ENCODE data around the gene MTA1.

MTA1 gene

DNA sequence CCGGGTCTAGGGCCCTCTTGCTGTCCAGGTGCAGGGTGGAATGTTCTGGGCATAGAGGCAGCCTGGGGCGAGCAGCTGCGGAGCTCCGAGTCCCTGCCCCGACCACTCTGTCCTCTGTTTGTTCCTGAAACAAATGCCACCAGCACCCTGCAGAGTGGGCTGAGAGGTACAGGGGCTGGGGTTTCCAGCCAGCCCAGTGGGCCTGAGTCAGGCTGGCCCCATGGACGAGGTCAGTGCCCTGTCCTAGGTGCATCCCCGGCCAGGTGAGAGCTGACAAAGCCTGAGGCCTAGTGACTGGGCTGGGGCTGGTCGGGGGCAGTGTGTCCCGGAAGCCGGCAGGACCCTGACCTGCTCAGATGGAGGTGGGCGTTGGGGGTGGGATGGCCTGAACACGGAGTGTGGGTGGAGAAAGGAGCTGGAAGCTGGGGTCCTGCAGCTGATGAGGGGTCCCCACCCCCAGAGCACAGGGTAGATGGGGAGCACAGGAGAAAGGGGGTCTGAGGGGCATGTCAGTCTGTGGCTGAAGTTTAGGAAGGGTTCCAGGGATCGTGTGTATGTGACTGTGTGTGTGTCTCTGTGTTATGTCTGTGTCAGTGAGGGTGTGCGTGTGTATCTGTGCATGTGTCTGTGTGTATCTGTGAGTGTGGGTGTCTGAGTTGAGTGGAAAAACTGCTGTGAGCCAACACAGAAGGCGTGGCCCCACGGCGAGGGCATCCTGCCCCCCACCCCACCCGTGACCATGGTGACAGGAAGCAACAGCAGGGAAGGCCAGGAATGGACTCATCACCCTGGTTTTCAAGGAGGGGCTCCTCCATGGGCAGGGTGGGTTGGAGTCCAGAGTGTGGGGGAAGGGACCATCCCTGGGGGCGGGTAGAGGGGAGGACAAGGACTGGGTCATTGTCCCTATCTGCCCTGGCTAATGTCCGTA lies 64.7 kb downstream of the MTA1 start:
- TF ChIP-seq TAF1 (IDR thresholded peaks at IDR 0.05; ENCODE audit: borderline replicate concordance, low read depth, low read length) (no peak), POLR2A (IDR thresholded peaks at IDR 0.05; ENCODE audit: low read depth, low read length) (no peak), POLR2AphosphoS5 (IDR thresholded peaks at IDR 0.05; ENCODE audit: low read depth, low read length) (no peak)
- DNase-seq (ENCODE audit: insufficient read length) (no peak), FAIRE-seq (no peak)

DNA sequence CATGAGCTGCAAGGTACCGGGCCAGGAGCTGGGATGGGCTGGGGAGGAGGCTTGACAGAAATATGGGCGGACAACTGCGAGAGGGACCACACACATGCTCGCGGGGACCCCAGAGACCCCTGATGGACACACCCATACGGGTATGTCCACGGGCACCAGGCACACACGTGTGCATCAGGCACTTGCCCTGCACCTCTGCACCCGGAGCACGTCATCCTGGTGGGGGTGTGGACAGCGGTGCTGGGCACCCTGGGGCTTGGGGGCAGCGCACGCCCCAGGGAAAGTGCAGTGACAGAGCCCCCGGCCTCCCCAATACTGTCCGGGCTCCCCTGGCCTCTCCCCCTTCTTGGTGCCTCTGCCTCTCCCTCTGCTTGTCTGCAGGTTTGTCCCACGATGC lies 65.4 kb downstream of the MTA1 start:
- TF ChIP-seq POLR2AphosphoS5 (IDR thresholded peaks at IDR 0.05; ENCODE audit: low read depth, low read length) = no peak
- no peak for TF ChIP-seq POLR2A (IDR thresholded peaks at IDR 0.05; ENCODE audit: low read depth, low read length)
- TF ChIP-seq TAF1 (IDR thresholded peaks at IDR 0.05; ENCODE audit: borderline replicate concordance, low read depth, low read length) = no peak
- FAIRE-seq (no peak), DNase-seq (ENCODE audit: insufficient read length) (no peak)

DNA sequence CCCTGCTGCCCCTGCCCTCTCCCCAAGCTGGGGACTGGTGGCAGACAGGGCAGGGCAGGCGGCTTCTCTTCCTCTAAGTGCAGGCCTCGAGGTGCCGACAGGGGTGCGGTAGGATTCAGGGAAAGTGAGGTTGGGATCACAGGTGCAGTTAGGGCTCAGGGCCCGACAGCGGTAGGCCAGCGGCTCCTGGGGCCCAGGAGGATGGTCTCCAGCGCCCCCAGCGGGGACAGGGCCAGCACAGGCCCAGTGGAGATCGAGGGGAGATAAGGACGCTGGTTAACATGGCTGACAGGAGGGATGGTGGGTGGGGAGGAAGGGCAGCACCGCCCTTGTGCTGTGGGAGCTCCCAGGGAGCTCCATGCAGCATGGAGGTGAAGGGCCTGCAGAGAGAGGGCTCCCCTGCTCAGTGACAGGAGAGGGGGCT lies 66.1 kb downstream of the MTA1 start:
- peak; percentile 76 for FAIRE-seq
- TF ChIP-seq TAF1 (IDR thresholded peaks at IDR 0.05; ENCODE audit: borderline replicate concordance, low read depth, low read length) (no peak), POLR2AphosphoS5 (IDR thresholded peaks at IDR 0.05; ENCODE audit: low read depth, low read length) (no peak), POLR2A (IDR thresholded peaks at IDR 0.05; ENCODE audit: low read depth, low read length) (no peak)
- DNase-seq (ENCODE audit: insufficient read length) = no peak

DNA sequence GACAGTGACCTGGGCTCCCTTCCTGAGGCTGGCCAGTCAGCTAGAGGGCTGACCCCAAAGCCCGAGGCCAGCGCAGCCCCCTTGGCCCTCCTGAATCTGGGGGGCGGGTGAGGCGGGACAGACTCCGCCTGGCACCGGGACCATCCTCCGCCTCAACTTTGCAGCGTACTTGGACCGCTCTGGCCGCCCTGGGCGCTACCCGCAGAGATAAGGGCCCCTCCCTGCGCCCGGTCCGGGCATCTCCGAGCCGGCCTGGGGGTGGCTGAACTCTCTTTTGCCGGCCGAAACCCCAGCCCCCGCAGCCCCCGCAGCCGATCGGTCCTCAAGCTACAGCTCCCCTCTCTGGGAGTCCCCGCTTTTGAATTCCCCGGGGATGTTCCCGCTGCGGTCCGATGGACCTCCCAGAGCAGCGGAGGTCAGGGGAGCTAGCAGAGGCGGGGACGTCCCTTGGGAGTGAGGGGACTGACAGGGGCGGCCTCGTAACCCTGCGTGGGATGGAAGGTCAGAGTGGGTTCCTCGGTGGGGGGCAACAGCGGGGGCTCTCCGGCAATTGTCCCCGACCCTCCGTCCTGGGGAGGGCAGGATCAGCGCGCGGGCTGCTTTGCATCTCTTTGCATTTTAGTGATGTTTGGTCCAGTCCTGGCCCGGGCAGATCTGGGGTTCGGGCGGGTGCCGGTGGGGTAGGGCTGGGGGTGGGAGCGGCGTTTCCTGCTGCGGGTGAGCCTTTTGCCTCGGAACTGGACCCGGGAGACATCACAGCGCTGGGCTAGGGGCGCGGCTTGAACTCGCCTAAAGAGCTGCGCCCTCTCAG lies 66.7 kb downstream of the MTA1 start, which contains the start of gene CRIP1:
Gene CRIP1 (plus strand): TSS at position 724 of the 811 bp plus-strand sequence. CDS start 374 bp downstream, outside the sequence.
- FAIRE-seq = peak; percentile 87
- TF ChIP-seq POLR2AphosphoS5 (IDR thresholded peaks at IDR 0.05; ENCODE audit: low read depth, low read length) (no peak), TAF1 (IDR thresholded peaks at IDR 0.05; ENCODE audit: borderline replicate concordance, low read depth, low read length) (no peak), POLR2A (IDR thresholded peaks at IDR 0.05; ENCODE audit: low read depth, low read length) (no peak)
- no peak for DNase-seq (ENCODE audit: insufficient read length)

DNA sequence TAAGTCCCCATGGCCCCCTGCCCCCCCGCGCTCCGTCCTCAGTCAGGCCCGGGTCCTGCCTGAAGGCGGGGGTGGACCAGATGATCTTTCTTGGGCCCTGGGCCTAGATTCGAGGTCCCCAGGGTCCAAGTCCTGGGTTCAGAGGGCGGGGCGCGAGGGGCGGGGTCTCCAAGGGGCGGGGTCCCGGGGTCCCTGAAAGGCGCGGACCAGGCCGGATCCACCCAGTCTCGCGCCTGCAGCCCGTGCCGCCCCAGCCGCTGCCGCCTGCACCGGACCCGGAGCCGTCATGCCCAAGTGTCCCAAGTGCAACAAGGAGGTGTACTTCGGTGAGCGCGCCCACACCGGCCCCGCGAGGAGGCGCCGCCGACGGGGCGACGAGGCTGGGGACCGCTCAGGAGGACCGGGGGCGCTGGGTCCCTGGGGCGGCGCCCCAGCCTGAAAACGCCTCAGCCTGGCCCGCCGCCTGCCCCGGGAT lies 67.4 kb downstream of the MTA1 start:
- no peak; the same call in 1 of the 2 replicates for TF ChIP-seq POLR2AphosphoS5 (IDR thresholded peaks at IDR 0.05; ENCODE audit: low read depth, low read length)
- peak; percentile 61; the same call in 1 of the 2 replicates for TF ChIP-seq POLR2A (IDR thresholded peaks at IDR 0.05; ENCODE audit: low read depth, low read length)
- FAIRE-seq (no peak), DNase-seq (ENCODE audit: insufficient read length) (no peak)

DNA sequence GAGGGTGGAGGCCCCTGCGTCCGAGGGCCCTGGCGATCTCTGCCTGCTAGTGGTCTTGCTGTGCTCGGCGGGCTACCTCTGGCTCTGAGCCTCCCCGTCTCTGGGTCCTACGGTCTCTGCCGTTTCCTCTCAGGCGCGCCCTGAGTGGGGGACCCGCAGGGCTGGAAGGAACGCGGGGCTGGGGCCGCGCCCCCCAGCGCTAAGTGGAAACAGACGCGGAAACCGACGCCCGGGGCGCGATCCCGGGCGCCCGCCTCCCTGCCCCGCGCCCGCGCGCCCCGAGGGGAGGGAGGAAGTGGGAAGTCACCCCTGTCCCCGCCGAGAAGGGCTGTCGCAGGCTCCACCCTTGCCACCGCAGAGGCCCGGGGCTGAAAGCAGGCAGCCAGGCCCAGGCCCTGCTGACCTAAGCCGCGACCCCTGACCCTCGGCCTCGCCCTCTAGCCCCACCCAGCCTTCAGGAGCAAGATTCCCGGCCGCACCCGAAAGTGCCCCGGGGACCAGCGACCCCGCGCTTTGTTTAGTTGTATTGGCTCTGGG lies 67.9 kb downstream of the MTA1 start:
- no peak for DNase-seq (ENCODE audit: insufficient read length)
- TF ChIP-seq POLR2A (IDR thresholded peaks at IDR 0.05; ENCODE audit: low read depth, low read length) (no peak), TAF1 (IDR thresholded peaks at IDR 0.05; ENCODE audit: borderline replicate concordance, low read depth, low read length) (no peak), POLR2AphosphoS5 (IDR thresholded peaks at IDR 0.05; ENCODE audit: low read depth, low read length) (no peak; the same call in 1 of the 2 replicates)
- peak; percentile 64 for FAIRE-seq

DNA sequence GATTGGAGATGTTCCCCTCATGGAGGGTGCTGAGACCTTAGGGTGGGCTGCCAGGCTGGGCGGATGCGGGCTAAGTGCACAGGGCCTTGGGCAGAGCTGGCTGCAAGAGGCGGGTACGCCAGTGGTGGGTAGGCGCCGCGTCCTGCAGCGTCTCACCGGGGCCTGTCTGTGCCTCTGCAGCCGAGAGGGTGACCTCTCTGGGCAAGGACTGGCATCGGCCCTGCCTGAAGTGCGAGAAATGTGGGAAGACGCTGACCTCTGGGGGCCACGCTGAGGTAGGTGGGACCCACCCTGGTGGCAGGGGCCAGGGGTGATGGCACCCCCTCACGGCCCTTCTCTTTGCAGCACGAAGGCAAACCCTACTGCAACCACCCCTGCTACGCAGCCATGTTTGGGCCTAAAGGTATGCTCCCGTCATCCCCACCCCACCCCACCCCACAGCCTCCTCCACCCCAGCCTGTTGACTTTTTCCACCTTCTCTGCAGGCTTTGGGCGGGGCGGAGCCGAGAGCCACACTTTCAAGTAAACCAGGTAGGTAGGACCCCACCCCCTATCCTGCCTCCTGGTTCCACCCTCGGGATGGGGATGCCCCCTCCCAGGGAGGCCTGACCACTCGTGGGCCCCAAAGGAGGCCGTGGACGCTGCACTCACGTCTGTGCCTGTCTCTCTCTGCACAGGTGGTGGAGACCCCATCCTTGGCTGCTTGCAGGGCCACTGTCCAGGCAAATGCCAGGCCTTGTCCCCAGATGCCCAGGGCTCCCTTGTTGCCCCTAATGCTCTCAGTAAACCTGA lies 68.6 kb downstream of the MTA1 start:
- TF ChIP-seq POLR2A (IDR thresholded peaks at IDR 0.05; ENCODE audit: low read depth, low read length) (no peak), TAF1 (IDR thresholded peaks at IDR 0.05; ENCODE audit: borderline replicate concordance, low read depth, low read length) (no peak), POLR2AphosphoS5 (IDR thresholded peaks at IDR 0.05; ENCODE audit: low read depth, low read length) (no peak)
- DNase-seq (ENCODE audit: insufficient read length) (no peak), FAIRE-seq (peak; percentile 67)

DNA sequence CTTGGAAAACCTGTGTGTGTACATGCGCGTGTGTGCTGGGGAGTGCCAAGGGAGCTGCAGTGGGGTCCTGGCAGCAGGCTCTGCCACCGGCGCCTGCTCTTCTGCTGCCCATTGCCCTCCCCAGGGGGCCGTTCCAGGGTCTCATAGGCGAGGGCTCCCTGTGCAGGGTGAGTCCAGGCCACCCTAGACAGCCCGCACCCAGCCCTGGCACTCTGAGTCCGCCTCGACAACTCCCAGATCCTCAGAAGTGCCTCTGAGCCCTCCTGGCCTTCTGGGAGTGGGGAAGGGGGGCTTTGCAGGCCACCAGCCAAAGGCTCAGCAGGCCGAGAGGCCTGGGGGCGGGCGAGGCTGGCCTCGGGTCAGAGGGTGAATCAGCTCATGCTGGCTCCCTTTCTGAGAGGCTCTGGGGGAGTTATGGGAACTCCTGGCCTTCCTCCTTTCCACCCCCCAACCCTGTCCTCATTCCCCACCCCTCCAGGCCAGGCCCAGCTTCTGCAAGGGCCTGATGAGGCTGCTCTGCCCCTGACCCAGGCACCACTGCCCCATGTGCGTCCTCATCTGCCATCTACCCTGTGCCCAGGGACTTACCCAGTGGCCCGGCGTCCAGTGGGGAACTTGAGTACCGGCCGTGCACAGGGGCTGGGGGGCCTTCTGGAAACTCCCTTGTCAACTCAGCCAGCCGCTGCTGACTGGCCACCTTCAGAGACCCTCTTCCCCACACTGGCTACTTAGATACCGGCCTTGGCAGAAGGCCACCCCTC lies 69.3 kb downstream of the MTA1 start:
- no peak for TF ChIP-seq TAF1 (IDR thresholded peaks at IDR 0.05; ENCODE audit: borderline replicate concordance, low read depth, low read length)
- no peak for TF ChIP-seq POLR2A (IDR thresholded peaks at IDR 0.05; ENCODE audit: low read depth, low read length)
- no peak for TF ChIP-seq POLR2AphosphoS5 (IDR thresholded peaks at IDR 0.05; ENCODE audit: low read depth, low read length)
- no peak for FAIRE-seq
- no peak for DNase-seq (ENCODE audit: insufficient read length)

DNA sequence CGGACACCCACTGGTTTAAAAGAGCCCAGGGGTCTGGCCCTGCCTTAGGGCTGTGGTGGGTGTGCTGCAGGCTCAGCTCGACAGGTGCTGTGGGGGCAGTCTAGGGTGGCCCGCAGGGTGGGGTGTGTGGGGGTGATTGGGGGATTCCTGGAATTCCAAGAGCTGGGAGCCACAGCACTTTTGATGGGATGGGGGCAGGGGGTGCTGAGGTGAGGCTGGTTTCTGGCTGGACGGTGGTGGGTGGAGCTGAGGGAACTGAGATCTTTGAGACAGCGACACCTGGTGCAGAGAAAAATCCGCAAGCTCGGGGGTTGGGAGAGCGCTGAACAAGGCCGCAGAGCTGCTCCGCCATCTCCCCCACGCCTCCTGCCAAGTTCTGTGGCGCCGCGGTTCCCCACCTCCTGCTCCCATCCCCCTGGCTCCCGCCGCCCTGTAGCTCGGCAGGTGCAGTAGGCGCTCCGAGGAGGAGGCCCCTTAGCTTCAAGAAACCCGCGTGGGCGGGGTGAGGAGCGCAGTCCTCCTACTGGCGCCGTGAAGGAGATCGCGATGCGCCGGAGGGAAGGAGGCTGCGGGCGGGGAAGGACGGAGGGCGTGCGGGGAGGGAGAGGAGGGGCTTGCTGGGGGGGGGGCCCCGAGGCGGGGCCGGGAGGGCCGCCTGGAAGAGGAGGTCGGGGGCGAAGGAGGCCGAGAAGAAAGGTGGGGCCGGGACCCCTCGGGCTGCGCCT lies 70.1 kb downstream of the MTA1 start:
- FAIRE-seq = peak; percentile 91
- TF ChIP-seq TAF1 (IDR thresholded peaks at IDR 0.05; ENCODE audit: borderline replicate concordance, low read depth, low read length) = no peak
- TF ChIP-seq POLR2A (IDR thresholded peaks at IDR 0.05; ENCODE audit: low read depth, low read length) = no peak; the same call in 1 of the 2 replicates
- TF ChIP-seq POLR2AphosphoS5 (IDR thresholded peaks at IDR 0.05; ENCODE audit: low read depth, low read length) = no peak
- DNase-seq (ENCODE audit: insufficient read length) = peak; percentile 80
